ENCODE data around the gene TARS2.

TARS2 gene

GRCh38 chr1:150555971-150556865 lies 69.0 kb downstream of the TARS2 start:
- no peak for DNase-seq (ENCODE audit: low spot score)

DNA sequence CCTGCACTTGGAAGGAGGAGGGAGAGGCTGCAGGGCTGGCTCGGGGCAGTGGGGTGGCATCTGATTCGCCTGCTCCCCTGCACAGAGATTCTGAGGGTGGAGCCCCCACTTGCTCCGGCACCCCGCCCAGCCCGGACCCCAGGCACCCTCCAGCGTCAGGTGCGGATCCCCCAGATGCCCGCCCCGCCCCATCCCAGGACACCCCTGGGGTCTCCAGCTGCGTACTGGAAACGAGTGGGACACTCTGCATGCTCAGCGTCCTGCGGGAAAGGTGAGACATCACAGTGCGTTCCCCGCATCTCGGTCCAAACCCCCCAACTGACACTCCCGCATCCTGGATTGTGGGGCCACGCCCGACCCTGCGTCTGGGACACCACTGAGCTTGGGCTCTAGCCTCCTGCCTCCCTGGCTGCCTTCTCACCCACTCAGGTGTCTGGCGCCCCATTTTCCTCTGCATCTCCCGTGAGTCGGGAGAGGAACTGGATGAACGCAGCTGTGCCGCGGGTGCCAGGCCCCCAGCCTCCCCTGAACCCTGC lies 69.9 kb downstream of the TARS2 start:
- DNase-seq (ENCODE audit: low spot score), result no peak
